H1 (cell line): Measurements from ENCODE around the gene STAG1. TPM values are rescaled to one million over a fixed set of nuclear protein-coding genes. Genes with fewer than 3 reads are reported as not detected.

Source experiments
- CTCF ChIA-PET: fragments of 300-600 bp; sonication (Branson Sonifier 250); formaldehyde crosslinking; loops from one replicate; lab custom pipeline; 2021; ENCODE audit not compliant: partially characterized antibody; lab: Charles Lee
- POLR2A ChIA-PET: fragments of 300-600 bp; sonication (Branson Sonifier 250); formaldehyde crosslinking; loops from one replicate; lab custom pipeline; 2021; ENCODE audit warnings: inconsistent platforms; ENCODE audit not compliant: partially characterized antibody; lab: Charles Lee
- DNase-seq, 2 experiments: peaks; one replicate each; pipeline versions ENCODE4 v3.0.0 to v3.0.0-alpha.2; 2010 to 2022; ENCODE audit warnings: low spot score in 2 of 2, low read depth in 1 of 2, mixed read lengths in 1 of 2
- FAIRE-seq: peaks from 2 replicates; lab custom pipeline; 2011; peaks lifted over from hg19 to GRCh38; lab: Jason Lieb, UNC
- H2AFZ ChIP-seq: 2 replicates; pipeline ENCODE4 v1.8.1; 2012; ENCODE audit warnings: low read length, inconsistent platforms
- H2AK5ac ChIP-seq: 2 replicates; pipeline ENCODE4 v1.6.1; 2013; ENCODE audit warnings: low read depth, low read length
- H2BK120ac ChIP-seq: replicated peaks from 2 replicates; pipeline ENCODE3; 2013; ENCODE audit warnings: low read depth, low read length, inconsistent platforms
- H2BK12ac ChIP-seq: 2 replicates; pipeline ENCODE4 v1.6.1; 2013; ENCODE audit warnings: low read depth, low read length
- H2BK15ac ChIP-seq: 2 replicates; pipeline ENCODE4 v1.6.1; 2013; ENCODE audit warnings: low read length
- H2BK20ac ChIP-seq: 2 replicates; pipeline ENCODE4 v1.6.1; 2013; ENCODE audit warnings: low read length
- H2BK5ac ChIP-seq: 2 replicates; pipeline ENCODE4 v1.6.1; 2013; ENCODE audit warnings: low read depth, low read length
- H3K14ac ChIP-seq: 2 replicates; pipeline ENCODE4 v1.6.1; 2013; ENCODE audit warnings: inconsistent platforms; ENCODE audit not compliant: insufficient read length
- H3K18ac ChIP-seq: 2 replicates; pipeline ENCODE4 v1.6.1; 2013; ENCODE audit warnings: low read length; ENCODE audit errors: extremely low read depth
- H3K23ac ChIP-seq: 2 replicates; pipeline ENCODE4 v1.6.1; 2013; ENCODE audit warnings: inconsistent platforms; ENCODE audit not compliant: insufficient read length
- H3K23me2 ChIP-seq: 2 replicates; pipeline ENCODE4 v1.6.1; 2013; ENCODE audit warnings: low read depth, low read length
- H3K27ac ChIP-seq: 2 replicates; pipeline ENCODE4 v1.6.1; 2011; ENCODE audit warnings: low read depth, low read length, inconsistent platforms
- H3K27me3 ChIP-seq, 4 experiments: replicated peaks in 1 of 4; 1 replicate in 1 of 4; 2 replicates in 3 of 4; pipeline versions ENCODE4 v1.6.1 to v1.8.1; 2011 to 2013; ENCODE audit warnings: low read length in 3 of 4, mild to moderate bottlenecking in 3 of 4, inconsistent platforms in 2 of 4, mixed read lengths in 2 of 4, moderate library complexity in 1 of 4; ENCODE audit not compliant: control insufficient read depth in 3 of 4, insufficient read depth in 3 of 4; ENCODE audit errors: extremely low read depth in 1 of 4
- H3K36me3 ChIP-seq, 4 experiments: 2 replicates each; pipeline versions ENCODE4 v1.6.1 to v1.8.1; 2011 to 2013; ENCODE audit warnings: mild to moderate bottlenecking in 4 of 4, low read length in 3 of 4, moderate library complexity in 2 of 4, control low read depth in 1 of 4, inconsistent platforms in 1 of 4; ENCODE audit not compliant: insufficient read depth in 4 of 4, control insufficient read depth in 2 of 4
- H3K4ac ChIP-seq: replicated peaks from 2 replicates; pipeline ENCODE3; 2013; ENCODE audit warnings: low read length, low read depth, mixed read lengths, inconsistent platforms; ENCODE audit not compliant: insufficient read length
- H3K4me1 ChIP-seq, 4 experiments: replicated peaks in 1 of 4; 1 replicate in 1 of 4; 2 replicates in 3 of 4; pipeline versions ENCODE4 v1.6.1 to v1.8.1; 2011 to 2013; ENCODE audit warnings: low read length in 3 of 4, inconsistent platforms in 2 of 4, mixed read lengths in 1 of 4; ENCODE audit not compliant: insufficient read depth in 4 of 4, control insufficient read depth in 3 of 4
- H3K4me2 ChIP-seq, 2 experiments: 2 replicates each; pipeline versions ENCODE4 v1.6.1 to v1.8.1; 2011 to 2013; ENCODE audit warnings: low read depth in 2 of 2, low read length in 2 of 2, control low read depth in 1 of 2, inconsistent platforms in 1 of 2, mild to moderate bottlenecking in 1 of 2; ENCODE audit not compliant: insufficient read depth in 1 of 2
- H3K4me3 ChIP-seq, 4 experiments: fragments of 200-600, 300-600 bp in 1 of 4; sonication (generic), shearing (Covaris generic), sonication (Bioruptor Twin) in 1 of 4; 2 replicates each; pipeline versions ENCODE4 v1.5.1 to v1.8.1; 2011 to 2016; ENCODE audit warnings: low read length in 4 of 4, low read depth in 3 of 4, control low read depth in 2 of 4, inconsistent platforms in 2 of 4, mild to moderate bottlenecking in 2 of 4, mixed read lengths in 1 of 4, moderate library complexity in 1 of 4; ENCODE audit not compliant: insufficient read depth in 2 of 4; ENCODE audit errors: extremely low read depth in 1 of 4
- H3K56ac ChIP-seq: replicated peaks from 2 replicates; pipeline ENCODE3; 2013; ENCODE audit warnings: low read depth, mild to moderate bottlenecking, mixed read lengths, low read length, inconsistent platforms; ENCODE audit not compliant: insufficient read length
- H3K79me1 ChIP-seq: 2 replicates; pipeline ENCODE4 v1.6.1; 2013; ENCODE audit warnings: low read depth, low read length, control low read depth
- H3K79me2 ChIP-seq, 2 experiments: 2 replicates each; pipeline versions ENCODE4 v1.6.1 to v1.8.1; 2012 to 2013; ENCODE audit warnings: low read length in 2 of 2, mild to moderate bottlenecking in 2 of 2, inconsistent platforms in 1 of 2; ENCODE audit not compliant: insufficient read depth in 2 of 2, control insufficient read depth in 1 of 2
- H3K9ac ChIP-seq, 4 experiments: replicated peaks in 1 of 4; 1 replicate in 1 of 4; 2 replicates in 3 of 4; pipeline versions ENCODE4 v1.6.1 to v1.8.1; 2011 to 2013; ENCODE audit warnings: low read depth in 3 of 4, low read length in 3 of 4, control low read depth in 2 of 4, mild to moderate bottlenecking in 2 of 4, moderate library complexity in 2 of 4, inconsistent platforms in 1 of 4; ENCODE audit errors: extremely low read depth in 1 of 4
- H3K9me3 ChIP-seq, 2 experiments: 2 replicates each; pipeline versions ENCODE4 v1.6.1 to v1.8.1; 2012 to 2013; ENCODE audit warnings: mild to moderate bottlenecking in 2 of 2, moderate library complexity in 2 of 2, control low read depth in 1 of 2, inconsistent platforms in 1 of 2, low read depth in 1 of 2, low read length in 1 of 2, mixed read lengths in 1 of 2; ENCODE audit not compliant: insufficient read depth in 2 of 2
- H4K20me1 ChIP-seq, 2 experiments: replicated peaks in 1 of 2; 2 replicates each; pipeline versions ENCODE3 to v1.8.1; 2011 to 2013; ENCODE audit warnings: inconsistent platforms in 2 of 2, low read length in 2 of 2, mild to moderate bottlenecking in 1 of 2; ENCODE audit not compliant: insufficient read depth in 2 of 2, control insufficient read depth in 1 of 2
- H4K5ac ChIP-seq: 2 replicates; pipeline ENCODE4 v1.6.1; 2013; ENCODE audit warnings: low read length, low read depth, mixed read lengths, inconsistent platforms; ENCODE audit not compliant: insufficient read length
- H4K8ac ChIP-seq: 2 replicates; pipeline ENCODE4 v1.8.0; 2013; ENCODE audit warnings: mild to moderate bottlenecking, moderate library complexity, low read length, inconsistent platforms; ENCODE audit not compliant: insufficient read depth; ENCODE audit errors: extremely low read depth
- H4K91ac ChIP-seq: replicated peaks from 2 replicates; pipeline ENCODE3; 2013; ENCODE audit warnings: low read length, mixed read lengths, inconsistent platforms; ENCODE audit not compliant: insufficient read length
- CBX8 ChIP-seq: fragments of 300-800, 300-1000 bp; sonication (generic); IDR thresholded peaks from 2 replicates; pipeline ENCODE4 v1.7.1; 2016; ENCODE audit warnings: low read depth, low read length, borderline replicate concordance
- CEBPB ChIP-seq: IDR thresholded peaks from 2 replicates; pipeline ENCODE4 v1.6.1; 2012; ENCODE audit warnings: low read depth, low read length
- CTBP2 ChIP-seq: IDR thresholded peaks from 2 replicates; pipeline ENCODE4 v1.7.0; 2011; ENCODE audit warnings: borderline replicate concordance, mild to moderate bottlenecking, moderate library complexity, mixed read lengths, low read length; ENCODE audit not compliant: insufficient read depth, insufficient read length
- EZH2 ChIP-seq: fragments of 200-600 bp; sonication (generic); IDR thresholded peaks from 2 replicates; pipeline ENCODE4 v1.7.1; 2012; ENCODE audit warnings: low read depth, mild to moderate bottlenecking, moderate library complexity, low read length, inconsistent platforms; ENCODE audit not compliant: severe bottlenecking
- FOSL1 ChIP-seq: IDR thresholded peaks from 2 replicates; pipeline ENCODE4 v1.6.1; 2011; ENCODE audit warnings: mild to moderate bottlenecking, low read depth, low read length, moderate library complexity; ENCODE audit not compliant: insufficient read depth
- GTF2F1 ChIP-seq: IDR thresholded peaks from 2 replicates; pipeline ENCODE4 v1.6.1; 2012; ENCODE audit warnings: low read depth, low read length, improper control_type of control experiment, borderline replicate concordance
- JUN ChIP-seq: IDR thresholded peaks from 2 replicates; pipeline ENCODE4 v1.6.1; 2011; ENCODE audit warnings: low read depth, mild to moderate bottlenecking, improper control_type of control experiment, low read length
- MAFK ChIP-seq: IDR thresholded peaks from 2 replicates; pipeline ENCODE4 v1.6.1; 2012; ENCODE audit warnings: low read depth, mild to moderate bottlenecking, improper control_type of control experiment, low read length
- POU5F1 ChIP-seq: IDR thresholded peaks from 2 replicates; pipeline ENCODE4 v1.6.1; 2011; ENCODE audit warnings: low read depth, mild to moderate bottlenecking, low read length, moderate library complexity
- RBBP5 ChIP-seq: IDR thresholded peaks from 2 replicates; pipeline ENCODE4 v1.7.1; 2012; ENCODE audit warnings: low read depth, mild to moderate bottlenecking, inconsistent platforms, low read length, moderate library complexity, borderline replicate concordance
- SIRT6 ChIP-seq: IDR thresholded peaks from one replicate; pipeline ENCODE4 v1.7.1; 2012; ENCODE audit warnings: low read length, inconsistent platforms
- SIX5 ChIP-seq: IDR thresholded peaks from 2 replicates; pipeline ENCODE4 v1.6.1; 2011; ENCODE audit warnings: mild to moderate bottlenecking, low read depth, low read length
- SP1 ChIP-seq: IDR thresholded peaks from 2 replicates; pipeline ENCODE4 v1.6.1; 2011; ENCODE audit warnings: low read depth, low read length
- SUZ12 ChIP-seq: fragments of 200-600 bp; sonication (generic); IDR thresholded peaks from 2 replicates; pipeline ENCODE4 v1.6.1; 2012; ENCODE audit warnings: mild to moderate bottlenecking, inconsistent platforms, low read length, moderate library complexity, mixed read lengths
- WGBS, 2 experiments: shearing (Covaris generic) in 1 of 2; methylation state at CpG; one replicate each; pipeline versions ENCODE4 v1.1.6 to v1.1.7; 2013 to 2015; ENCODE audit warnings: low lambda C conversion rate in 2 of 2, mixed read lengths in 2 of 2, inconsistent platforms in 1 of 2, low coverage in 1 of 2, missing lambda C conversion rate in 1 of 2; ENCODE audit not compliant: insufficient replicate concordance in 2 of 2, insufficient coverage in 1 of 2, insufficient read length in 1 of 2; ENCODE audit errors: extremely low coverage in 1 of 2, missing lambda C conversion rate in 1 of 2; 5-methylcytosine and 5-hydroxymethylcytosine counted together
- polyA plus RNA-seq, 7 experiments: library from polyadenylated mRNA; depleted of rRNA in 3 of 7; stranded (reverse) in 5 of 7; unstranded in 2 of 7; fragments of >200 nt in 5 of 7; fragments of 200-250 nt in 2 of 7; gene quantifications; 1 replicate in 5 of 7; 2 replicates in 1 of 7; 4 replicates in 1 of 7; pipeline versions ENCODE4 v1.2.1 to v1.2.3, GENCODE V29; 2011 to 2013; ENCODE audit warnings: missing spikeins in 2 of 7, mixed read lengths in 2 of 7
- total RNA-seq: library from RNA; stranded (reverse); fragmentation: NEBNext Ultra II Directional; extraction: Animal tissue kit (Norgen Biotek cat#: 25700); gene quantifications from 2 replicates; pipeline ENCODE4 v1.2.1, GENCODE V29; 2021

Gene STAG1
- total and polyA plus RNA-seq, 2 of the 8 experiments (the other 6 are each of a cell fraction or from before 2014, with no cell fraction given) = 4.6 to 23.4 TPM

DNA sequence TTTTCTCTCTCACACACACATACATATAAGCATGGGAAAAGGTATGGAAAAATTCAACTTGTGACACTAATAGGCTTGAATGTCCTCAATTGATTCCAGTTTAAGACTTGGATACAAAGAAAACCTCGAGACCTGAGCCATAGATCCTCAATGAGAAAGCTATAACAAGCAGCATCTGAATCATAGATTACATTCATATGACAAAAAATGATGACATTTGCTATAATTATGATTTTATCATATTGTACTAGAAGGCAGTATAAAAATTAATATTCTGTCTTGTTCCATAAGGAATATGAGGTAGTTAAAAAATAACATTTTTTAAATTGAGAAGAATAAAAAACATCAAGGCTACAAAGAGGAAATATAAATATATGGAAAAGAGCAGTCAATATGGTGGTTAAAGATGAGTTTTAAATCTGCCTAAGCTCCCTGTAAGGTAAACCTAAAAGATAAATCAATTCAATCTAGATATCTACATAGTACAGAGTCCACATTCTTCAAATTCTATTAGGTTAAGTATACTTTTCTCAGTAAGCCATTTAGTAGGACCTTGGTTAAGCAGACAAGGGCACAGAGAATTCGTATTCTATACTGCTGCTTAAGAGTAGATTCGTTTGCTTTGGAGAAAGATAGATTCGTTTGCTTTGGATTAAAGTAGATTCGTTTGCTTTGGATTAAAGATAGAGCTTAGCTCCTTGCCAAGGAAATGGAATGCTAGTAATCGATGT is 175.7 kb downstream of the STAG1 start:
- H3K56ac ChIP-seq = no peak overlapping the region
- no peak overlapping the region for H3K18ac ChIP-seq
- H3K4me3 ChIP-seq = no peak overlapping the region
- no peak overlapping the region for H3K27ac ChIP-seq
- FAIRE-seq (no peak), DNase-seq (no peak)
- no peak overlapping the region for H2BK120ac ChIP-seq
- H3K27me3 ChIP-seq = no peaks in the 10 kb centered on the region
- no peaks in the 10 kb centered on the region for H3K9me3 ChIP-seq
- H3K23me2 ChIP-seq = no peaks in the 10 kb centered on the region
- no peak overlapping the region for H2BK15ac ChIP-seq
- no peak overlapping the region for H2BK20ac ChIP-seq
- H2AK5ac ChIP-seq = no peak overlapping the region
- H3K4ac ChIP-seq = no peak overlapping the region
- H3K79me2 ChIP-seq = no peaks in the 10 kb centered on the region
- H3K4me1 ChIP-seq = no peaks in the 10 kb centered on the region
- no peak overlapping the region for H4K5ac ChIP-seq
- H3K36me3 ChIP-seq = no peaks in the 10 kb centered on the region
- no peak overlapping the region for H4K8ac ChIP-seq
- H3K14ac ChIP-seq = no peak overlapping the region
- H3K9ac ChIP-seq = no peak overlapping the region
- no peak overlapping the region for H3K23ac ChIP-seq
- POLR2A ChIA-PET = interaction anchor here (1.1 kb wide), 1 partner anchor 93 kb away, joined by 3 read pairs; no protein-coding TSS in a partner anchor
- no peak overlapping the region for H2BK5ac ChIP-seq
- H3K4me2 ChIP-seq = no peak overlapping the region
- CTCF ChIA-PET = interaction anchor here (0.6 to 1.7 kb wide), 6 partner anchors 14 to 180 kb away, joined by 3 to 4 read pairs (median 4); partner anchors contain the start of gene STAG1
- no peak overlapping the region for H2BK12ac ChIP-seq
- WGBS, 2 experiments = 90% methylated on average over 6 of the region's 6 CpGs; no CpG with 5 or more reads in 1 of the 2 experiments
- no peaks in the 10 kb centered on the region for H3K79me1 ChIP-seq
- H2AFZ ChIP-seq = no peak overlapping the region
- no peak overlapping the region for H4K91ac ChIP-seq
- H4K20me1 ChIP-seq = no peaks in the 10 kb centered on the region
- no peak for TF ChIP-seq SUZ12
- TF ChIP-seq JUN = no peak
- no peak for TF ChIP-seq MAFK
- no peak for TF ChIP-seq CBX8
- TF ChIP-seq SP1 = no peak
- no peak for TF ChIP-seq GTF2F1
- no peak for TF ChIP-seq EZH2
- TF ChIP-seq FOSL1 = no peak
- no peak for TF ChIP-seq POU5F1
- no peak for TF ChIP-seq CEBPB
- no peak for TF ChIP-seq SIRT6
- TF ChIP-seq SIX5 = no peak
- no peak for TF ChIP-seq CTBP2
- TF ChIP-seq RBBP5 = no peak
